Retinal pigment epithelial cell (primary cell): ENCODE measurements around the gene IARS1.

Experiments
- DNase-seq: peaks from one replicate; pipeline ENCODE4 v3.0.0-alpha.2; 2010; ENCODE audit warnings: low read depth
- H3K4me3 ChIP-seq: 2 replicates; pipeline ENCODE4 v1.5.1; 2011; ENCODE audit warnings: mild to moderate bottlenecking, low read length, control low read depth, moderate library complexity
- CTCF ChIP-seq: conservative IDR thresholded peaks from 2 replicates; pipeline ENCODE4 v1.5.1; 2011; ENCODE audit warnings: low read depth, low read length, control low read depth, inconsistent platforms

IARS1 gene

GRCh38 chr9:92245005-92245797, 48.3 kb downstream of the IARS1 start:
- no peak overlapping the region for H3K4me3 ChIP-seq
- no peak for TF ChIP-seq CTCF
- no peak for DNase-seq
